ENCODE data around the gene MAP3K3.

DNA sequence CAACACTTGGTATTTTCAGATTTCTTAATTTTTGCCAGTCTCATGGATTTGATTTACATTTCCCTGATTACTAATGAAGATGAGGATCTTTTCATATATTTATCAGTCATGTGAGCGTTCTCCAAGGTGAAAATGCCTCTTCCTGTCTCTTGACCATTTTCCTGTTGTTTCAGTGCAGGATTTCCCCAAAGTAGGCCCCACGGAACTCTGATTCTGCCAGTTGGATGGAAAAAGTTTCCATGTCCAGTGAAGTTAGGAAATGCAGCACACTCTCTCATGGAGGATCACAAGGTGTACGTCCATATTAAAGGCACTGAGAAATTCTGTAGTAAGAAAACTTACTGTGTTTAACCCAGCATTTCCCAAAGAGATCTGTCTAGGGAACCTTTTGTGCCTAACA is 94.2 kb downstream of the MAP3K3 start:
- TF ChIP-seq, protein P1, sequence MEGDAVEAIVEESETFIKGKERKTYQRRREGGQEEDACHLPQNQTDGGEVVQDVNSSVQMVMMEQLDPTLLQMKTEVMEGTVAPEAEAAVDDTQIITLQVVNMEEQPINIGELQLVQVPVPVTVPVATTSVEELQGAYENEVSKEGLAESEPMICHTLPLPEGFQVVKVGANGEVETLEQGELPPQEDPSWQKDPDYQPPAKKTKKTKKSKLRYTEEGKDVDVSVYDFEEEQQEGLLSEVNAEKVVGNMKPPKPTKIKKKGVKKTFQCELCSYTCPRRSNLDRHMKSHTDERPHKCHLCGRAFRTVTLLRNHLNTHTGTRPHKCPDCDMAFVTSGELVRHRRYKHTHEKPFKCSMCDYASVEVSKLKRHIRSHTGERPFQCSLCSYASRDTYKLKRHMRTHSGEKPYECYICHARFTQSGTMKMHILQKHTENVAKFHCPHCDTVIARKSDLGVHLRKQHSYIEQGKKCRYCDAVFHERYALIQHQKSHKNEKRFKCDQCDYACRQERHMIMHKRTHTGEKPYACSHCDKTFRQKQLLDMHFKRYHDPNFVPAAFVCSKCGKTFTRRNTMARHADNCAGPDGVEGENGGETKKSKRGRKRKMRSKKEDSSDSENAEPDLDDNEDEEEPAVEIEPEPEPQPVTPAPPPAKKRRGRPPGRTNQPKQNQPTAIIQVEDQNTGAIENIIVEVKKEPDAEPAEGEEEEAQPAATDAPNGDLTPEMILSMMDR (conservative IDR thresholded peaks at IDR 0.05), result no peak
- TF ChIP-seq ZFX (IDR thresholded peaks at IDR 0.05), result no peak
